ELR (cell line): ENCODE data around the gene TDRD10.

Experiments
- DNase-seq: peaks from one replicate; pipeline ENCODE4 v3.0.0-alpha.2; 2015; ENCODE audit warnings: low read depth

TDRD10 gene

DNA sequence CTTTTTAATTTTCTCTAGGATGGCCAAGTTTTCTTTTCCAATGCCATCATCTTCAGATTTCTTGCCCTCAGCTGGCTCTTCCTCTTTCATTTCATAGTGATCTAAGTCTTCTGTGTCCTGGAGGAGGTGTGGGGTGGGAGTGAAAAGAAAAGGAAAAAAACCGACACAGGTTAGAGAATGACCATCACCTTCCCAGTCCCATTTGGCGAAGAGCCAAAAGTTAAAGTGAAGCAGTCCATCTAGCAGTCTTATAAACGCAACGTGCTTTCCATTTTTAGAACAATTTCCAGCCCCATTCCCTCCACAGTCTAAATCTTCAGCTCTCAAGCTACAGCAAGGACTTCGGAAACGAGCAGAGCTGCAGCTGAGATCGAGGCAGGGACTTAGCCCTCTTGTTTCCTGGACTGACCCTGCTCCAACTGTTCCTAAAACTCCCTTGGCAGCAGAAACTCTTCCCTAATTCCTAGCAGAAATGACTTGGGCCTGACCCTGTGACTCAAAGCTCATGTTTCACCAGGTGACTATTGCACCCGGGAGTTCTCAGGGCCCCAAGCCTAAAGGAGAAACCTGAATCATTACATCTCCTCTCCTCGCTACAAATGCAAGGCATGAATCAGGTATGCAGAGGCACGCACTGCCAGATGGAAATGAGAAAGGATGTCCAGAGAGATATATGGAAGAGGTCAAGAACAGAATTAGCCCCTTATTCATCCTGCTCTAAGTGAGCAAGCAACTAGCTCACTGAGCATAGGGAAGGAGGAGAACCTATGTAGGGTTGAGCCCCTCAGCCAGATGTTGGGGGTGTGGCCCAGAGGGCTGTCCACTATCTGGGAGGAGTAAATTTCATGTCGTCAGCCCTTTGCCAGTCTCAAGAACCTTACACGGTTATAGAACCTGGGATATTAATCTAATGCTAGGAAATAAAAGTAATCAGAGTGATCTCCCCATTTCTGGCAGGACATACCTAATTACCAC, 51.3 kb downstream of the TDRD10 start:
- DNase-seq: no peak

DNA sequence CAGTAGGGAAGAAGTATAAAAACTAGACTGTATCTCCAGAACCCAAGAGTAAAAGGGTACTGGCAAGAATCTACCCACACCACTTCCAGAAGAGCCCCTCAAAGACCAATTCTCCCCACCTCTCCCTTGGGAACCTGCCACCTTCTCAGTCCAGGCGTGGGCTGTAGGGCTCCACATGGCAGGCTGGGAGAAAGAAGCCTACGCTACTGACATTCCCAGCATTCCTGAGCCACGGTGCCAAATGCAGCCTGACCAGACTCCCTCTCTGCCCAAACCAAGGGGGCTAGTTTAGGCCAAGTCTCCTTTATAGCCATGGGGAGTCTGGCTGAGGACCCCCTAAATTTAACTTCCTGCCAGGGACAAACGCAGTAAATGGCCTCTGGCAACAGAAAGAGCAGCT, 54.4 kb downstream of the TDRD10 start:
- DNase-seq: peak; percentile 40

DNA sequence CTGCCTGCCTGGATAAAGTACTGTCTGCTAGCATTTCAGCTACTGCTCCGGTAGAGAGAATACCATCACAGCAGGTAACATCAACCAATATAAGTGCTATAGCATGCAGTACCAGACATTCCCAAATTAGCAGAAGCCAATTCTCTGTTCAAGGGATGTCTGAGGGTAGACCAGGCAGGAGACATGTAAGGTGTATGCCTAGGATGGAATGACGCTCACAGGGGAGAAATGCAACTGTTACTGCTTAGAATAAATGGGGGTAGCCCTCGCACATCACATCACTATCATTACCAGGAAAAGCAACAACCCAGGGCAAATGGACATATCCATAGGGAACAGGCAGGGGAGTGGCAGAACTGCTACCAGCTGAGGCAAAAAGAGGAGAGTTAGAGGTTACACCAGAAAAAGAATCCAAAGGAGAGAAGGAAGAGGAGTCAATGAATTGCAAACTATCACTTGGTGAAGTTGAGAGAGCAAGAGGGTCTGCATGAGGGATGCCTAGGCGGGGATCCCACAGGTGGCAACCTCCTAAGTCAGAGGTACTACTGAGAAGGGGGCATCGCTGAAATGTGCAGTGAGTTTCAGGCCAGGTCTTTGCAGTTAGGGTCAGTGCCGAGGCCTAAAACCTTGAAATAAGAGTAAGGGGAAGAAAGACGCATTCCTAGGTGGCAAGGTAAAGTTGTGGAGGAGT, 55.4 kb downstream of the TDRD10 start:
- DNase-seq: no peak

DNA sequence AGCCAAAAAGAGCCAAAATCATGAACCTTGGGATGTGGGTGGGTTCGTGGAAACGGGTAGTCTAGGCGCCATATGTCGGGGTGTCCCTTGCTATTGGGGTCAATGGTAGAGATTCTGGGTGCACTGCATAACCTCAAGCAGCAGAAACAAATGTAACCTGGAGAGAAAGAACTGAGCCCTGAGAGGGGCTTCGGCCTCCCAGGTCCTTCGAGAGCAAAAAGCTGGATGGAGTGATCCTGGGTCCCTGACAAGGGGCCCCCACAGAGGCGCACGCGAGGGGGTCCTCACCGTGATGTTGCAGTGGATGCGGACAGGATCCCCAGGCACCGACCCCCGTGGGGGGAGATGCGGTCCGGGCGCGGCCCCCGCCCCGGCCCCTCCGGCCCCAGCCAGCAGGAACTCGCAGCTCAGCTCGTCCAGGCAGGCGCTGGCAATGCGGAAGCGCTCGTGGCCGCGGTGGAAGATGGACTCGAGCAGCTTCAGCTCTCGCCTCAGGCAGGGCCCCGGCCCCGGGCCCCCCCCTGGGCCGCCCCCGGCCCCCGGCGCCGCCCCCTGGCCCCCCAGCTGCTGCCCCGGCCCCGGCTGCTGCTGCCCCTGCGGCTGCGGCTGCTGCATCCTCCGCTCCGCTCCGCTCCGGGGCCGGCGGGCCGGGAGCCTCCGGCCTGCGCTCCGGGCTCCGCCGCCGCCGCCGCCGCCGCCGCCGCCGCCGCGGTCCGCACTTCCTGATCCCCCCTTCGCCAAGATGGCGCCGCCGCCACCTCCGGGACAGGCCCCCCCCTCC, 56.1 kb downstream of the TDRD10 start, which contains the start of gene UBE2Q1:
Gene UBE2Q1 (minus strand): TSS at position 724 of the 781 bp plus-strand sequence. CDS start 109 bp downstream, at position 615.
- peak; percentile 49 for DNase-seq

DNA sequence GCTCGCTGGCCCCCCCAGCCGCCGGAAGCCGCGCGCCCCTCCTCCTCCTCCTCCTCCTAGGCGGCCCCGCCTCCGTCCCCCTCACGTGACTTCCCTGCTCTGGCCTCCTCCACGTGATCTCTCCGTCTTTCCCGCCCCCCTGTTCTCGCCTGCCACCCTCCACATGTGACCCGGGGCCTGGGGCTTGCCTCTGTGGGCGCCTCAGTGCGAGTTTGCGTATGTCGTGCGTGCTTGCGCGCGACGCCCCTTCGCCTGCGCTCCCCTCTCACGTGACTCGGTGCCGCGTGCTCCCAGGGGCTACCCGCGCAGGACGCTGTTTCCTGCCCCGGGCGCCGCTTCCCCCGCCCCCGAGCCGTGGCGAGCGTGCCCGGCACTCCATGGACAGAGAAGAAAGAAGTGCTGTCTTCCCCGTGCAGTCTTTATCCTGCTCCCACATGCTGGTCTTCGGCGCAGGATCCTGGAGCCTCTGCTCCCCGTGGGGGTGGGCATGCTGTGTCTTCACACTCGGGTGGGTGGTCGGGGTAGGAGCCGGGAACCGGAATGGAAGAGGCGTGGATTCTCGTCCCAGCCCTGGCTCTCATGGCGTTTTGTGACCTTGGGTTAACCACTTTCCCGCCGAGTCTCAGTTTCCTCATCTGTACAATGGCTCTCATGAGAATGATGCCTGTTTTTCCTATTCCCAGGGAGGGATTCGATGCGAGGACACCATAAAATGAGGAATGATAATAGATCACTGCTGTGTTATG, 56.9 kb downstream of the TDRD10 start:
- peak; percentile 99 for DNase-seq

DNA sequence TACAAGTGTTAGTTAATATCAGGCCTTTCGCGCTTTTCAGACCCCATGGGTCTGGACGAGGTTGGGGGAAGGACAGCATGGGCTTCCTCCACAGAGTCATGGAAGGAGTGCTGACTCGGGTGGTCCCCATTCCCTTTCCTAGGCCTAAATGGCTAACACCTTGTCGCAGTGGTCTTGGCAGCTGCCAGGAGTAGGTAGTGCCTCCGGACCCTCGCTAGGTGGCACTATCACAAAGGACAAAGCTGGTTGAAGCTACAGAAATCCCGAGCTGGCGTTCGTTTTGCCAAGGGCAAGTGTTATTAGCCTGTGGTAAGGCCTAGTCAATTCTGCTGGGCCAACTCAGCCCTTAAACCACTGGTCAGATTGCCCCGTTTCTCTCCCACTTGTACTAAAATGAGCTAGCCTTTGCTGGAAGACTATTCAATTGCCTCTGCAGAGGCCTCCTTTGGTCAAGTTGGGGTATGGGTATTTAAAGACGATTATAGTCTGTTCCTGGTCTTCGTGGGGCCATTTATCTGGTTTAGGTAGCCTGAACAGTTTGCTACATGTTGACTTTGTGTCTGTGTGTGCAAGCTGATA, 57.5 kb downstream of the TDRD10 start:
- DNase-seq: peak; percentile 94

DNA sequence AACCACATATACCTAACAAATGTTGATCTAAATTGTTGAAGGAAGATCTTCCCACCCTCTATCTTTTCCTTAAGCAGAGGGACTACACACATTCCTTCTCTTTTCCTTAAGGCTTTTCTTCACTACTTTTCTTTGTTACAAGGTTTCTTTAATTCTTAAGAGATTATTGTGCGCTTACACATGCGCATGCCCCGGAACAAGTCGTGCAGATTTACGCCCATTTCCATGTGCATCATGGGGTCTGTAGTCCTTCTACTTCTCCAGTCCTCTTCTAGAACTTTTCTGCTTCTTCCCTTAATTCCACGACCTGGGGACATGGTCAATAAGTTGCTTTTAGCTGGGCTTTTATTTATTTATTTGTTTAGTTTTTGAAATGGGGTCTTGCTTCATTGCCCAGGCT, 63.9 kb downstream of the TDRD10 start:
- no peak for DNase-seq

DNA sequence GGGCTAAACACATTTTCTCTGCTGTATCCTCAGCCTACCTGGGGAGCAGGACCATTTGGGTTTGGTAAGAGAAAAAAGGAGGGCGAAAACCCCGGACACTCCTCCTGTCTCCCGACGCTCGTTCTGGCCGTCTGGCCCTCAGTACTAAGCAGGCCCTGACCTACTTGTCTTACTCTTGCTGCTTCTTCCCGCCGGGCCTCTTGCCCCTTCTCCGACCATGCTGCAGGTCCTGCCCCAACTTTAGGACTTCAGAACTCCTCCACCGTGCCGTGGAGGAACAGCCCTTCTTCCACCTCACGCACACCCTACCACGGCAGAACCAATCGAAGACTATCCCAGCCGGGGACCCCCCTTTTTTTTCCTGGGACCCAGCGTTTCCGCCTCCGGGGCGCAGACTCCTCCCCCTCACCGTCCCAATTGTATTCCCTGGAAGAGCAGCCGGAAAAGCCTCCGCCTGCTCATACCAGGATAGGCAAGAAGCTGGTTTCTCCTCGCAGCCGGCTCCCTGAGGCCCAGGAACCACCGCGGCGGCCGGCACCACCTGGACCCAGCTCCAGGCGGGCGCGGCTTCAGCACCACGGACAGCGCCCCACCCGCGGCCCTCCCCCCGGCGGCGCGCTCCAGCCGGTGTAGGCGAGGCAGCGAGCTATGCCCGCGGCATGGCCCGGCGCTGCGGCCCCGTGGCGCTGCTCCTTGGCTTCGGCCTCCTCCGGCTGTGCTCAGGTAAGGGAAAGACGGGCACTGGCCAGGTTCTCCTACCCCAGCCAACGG, 65.6 kb downstream of the TDRD10 start, which contains the start of gene CHRNB2:
Gene CHRNB2 (plus strand): TSS at position 393 of the 771 bp plus-strand sequence. CDS start 267 bp downstream, at position 660.
- peak; percentile 50 for DNase-seq

DNA sequence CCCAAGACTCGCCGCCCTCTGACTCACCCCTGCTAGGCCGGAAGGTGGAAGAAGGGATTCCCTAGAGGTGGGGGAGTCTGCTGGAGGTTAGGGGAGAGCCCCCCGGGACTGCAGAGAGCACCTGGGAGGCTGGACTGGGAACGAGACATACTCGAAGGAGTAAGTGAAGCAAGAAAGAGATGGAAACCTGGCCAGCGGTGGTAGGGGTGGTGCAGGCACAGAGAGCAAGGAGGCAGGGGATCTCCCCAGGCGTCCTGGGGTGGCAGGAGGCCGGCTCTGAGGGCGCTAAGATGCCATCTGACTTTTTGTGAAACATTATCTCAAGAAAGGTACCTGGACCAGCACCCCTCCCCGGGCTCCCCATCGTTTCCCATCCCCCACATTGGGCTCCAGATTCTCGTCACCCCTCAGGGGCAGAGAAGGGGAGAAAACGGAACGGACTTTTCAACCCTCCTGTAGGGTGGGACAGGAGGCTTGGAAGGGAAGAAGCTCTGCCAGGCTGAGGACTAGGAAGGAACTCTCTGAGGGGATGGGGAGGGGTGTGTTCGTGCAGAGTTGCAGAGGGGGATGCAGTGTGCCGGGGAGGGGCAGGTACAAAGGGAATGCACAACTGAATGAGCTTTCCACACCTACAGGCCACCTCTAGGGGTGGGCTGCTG, 66.3 kb downstream of the TDRD10 start:
- DNase-seq: no peak

DNA sequence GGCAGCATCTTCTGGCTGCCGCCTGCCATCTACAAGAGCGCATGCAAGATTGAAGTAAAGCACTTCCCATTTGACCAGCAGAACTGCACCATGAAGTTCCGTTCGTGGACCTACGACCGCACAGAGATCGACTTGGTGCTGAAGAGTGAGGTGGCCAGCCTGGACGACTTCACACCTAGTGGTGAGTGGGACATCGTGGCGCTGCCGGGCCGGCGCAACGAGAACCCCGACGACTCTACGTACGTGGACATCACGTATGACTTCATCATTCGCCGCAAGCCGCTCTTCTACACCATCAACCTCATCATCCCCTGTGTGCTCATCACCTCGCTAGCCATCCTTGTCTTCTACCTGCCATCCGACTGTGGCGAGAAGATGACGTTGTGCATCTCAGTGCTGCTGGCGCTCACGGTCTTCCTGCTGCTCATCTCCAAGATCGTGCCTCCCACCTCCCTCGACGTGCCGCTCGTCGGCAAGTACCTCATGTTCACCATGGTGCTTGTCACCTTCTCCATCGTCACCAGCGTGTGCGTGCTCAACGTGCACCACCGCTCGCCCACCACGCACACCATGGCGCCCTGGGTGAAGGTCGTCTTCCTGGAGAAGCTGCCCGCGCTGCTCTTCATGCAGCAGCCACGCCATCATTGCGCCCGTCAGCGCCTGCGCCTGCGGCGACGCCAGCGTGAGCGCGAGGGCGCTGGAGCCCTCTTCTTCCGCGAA, 69.4 kb downstream of the TDRD10 start:
- no peak for DNase-seq

DNA sequence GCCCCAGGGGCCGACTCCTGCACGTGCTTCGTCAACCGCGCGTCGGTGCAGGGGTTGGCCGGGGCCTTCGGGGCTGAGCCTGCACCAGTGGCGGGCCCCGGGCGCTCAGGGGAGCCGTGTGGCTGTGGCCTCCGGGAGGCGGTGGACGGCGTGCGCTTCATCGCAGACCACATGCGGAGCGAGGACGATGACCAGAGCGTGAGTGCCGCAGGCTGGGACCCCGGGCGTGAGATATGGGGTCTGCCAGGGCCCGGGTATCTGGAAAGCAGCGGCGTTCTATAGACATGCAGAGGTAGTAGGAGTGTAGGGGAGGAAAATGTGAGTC, 69.9 kb downstream of the TDRD10 start:
- DNase-seq: no peak

DNA sequence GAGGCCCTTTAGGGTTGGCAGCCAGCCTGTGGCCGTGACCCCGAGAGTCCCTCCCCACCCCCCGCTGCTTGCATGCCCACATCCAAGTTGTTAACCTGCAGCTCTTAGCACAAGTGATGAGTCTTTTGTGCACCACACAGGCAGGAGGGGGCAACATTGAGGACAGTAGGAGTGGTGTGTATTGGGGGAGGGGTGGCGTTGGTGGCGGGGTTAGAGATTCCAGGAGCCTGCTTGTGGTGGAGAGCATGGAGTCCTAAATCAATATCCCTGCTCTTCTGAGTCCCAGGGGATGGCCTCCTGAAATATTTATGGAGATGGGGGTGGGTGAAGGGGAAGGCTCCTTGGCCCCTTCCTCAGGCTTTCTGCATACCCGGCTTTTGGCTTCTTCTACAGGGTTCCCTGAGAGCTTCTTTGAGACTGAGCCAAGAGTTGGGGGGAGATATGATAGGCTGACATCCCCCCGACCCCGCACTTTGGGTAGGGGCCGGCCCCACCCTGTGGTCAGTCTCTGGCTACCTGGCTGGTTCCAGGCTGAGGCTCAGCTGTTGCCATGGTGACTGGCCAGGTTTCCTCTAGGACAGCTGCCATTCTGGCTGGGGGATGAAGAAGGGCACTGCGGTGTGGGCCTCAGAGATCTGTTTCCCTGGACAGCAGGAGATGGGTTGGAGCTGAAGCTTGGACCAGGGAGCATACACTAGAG, 70.6 kb downstream of the TDRD10 start:
- DNase-seq: no peak

DNA sequence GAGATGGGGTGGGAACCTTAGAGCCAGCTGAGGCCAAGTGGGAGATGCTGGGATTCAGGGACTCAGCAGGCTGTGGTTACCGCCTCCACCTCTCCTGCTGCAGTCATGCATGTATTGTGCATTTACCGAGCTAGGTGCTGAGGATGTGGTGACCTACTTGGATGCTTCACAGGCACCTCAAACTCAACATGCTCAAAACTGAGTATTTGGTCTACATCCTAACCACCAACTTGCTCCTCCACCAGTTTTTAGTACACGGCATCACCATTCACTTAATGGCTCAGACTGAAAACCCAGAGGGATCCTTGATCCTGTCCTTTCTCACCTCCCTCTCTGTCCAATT, 71.1 kb downstream of the TDRD10 start:
- no peak for DNase-seq

DNA sequence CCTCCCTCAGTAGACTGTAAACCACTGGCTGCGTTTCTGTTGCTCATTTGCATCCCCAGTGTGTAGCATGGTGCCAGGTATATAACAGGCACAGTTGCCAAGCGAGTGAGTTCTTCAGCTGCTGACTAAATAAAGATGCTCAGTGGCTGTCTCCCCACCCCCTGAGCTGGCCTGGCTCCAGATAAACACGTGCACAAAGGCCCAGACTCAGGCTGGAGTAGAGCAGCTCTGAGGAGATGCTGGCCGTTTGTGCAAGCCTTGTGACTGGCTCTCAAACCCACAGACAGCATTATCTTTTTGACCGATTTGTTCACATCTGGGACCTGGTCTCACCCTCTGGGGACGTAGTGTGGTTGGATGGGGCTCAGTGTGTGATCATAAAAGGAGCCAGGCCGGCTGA, 72.7 kb downstream of the TDRD10 start:
- DNase-seq: peak; percentile 27

DNA sequence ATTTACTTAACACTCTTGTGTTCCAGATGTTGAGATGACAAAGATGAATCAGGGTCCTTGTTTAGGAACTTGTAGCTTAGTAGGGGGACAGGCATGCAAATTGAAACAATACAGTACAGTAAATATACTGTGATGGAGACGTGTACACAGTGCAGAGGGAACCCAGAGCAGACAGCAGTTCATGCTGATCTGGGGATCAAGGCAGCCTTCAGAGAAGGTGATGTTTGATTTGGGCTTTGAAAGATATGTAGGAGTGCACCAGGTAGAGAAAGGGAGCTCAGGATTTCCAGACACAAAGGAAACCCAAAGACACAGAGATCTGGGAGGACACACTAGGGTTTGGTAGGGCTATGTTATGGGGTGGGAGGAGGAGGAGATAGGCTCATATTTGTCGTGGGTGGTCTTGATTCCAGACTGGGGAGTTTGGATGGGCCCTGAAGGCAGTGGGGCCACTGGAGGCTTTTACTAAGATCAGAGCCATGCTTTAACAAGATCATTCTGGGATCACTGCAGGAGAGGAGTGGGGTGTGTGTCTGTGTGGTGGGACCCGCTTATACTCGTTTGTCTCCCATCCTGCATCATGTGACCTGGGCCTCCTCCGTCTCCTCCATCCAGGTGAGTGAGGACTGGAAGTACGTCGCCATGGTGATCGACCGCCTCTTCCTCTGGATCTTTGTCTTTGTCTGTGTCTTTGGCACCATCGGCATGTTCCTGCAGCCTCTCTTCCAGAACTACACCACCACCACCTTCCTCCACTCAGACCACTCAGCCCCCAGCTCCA, 73.3 kb downstream of the TDRD10 start:
- DNase-seq: no peak

DNA sequence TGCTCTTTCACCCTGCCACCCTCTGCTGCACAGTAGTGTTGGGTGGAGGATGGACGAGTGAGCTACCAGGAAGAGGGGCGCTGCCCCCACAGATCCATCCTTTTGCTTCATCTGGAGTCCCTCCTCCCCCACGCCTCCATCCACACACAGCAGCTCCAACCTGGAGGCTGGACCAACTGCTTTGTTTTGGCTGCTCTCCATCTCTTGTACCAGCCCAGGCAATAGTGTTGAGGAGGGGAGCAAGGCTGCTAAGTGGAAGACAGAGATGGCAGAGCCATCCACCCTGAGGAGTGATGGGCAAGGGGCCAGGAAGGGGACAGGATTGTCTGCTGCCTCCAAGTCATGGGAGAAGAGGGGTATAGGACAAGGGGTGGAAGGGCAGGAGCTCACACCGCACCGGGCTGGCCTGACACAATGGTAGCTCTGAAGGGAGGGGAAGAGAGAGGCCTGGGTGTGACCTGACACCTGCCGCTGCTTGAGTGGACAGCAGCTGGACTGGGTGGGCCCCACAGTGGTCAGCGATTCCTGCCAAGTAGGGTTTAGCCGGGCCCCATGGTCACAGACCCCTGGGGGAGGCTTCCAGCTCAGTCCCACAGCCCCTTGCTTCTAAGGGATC, 74.0 kb downstream of the TDRD10 start:
- no peak for DNase-seq

DNA sequence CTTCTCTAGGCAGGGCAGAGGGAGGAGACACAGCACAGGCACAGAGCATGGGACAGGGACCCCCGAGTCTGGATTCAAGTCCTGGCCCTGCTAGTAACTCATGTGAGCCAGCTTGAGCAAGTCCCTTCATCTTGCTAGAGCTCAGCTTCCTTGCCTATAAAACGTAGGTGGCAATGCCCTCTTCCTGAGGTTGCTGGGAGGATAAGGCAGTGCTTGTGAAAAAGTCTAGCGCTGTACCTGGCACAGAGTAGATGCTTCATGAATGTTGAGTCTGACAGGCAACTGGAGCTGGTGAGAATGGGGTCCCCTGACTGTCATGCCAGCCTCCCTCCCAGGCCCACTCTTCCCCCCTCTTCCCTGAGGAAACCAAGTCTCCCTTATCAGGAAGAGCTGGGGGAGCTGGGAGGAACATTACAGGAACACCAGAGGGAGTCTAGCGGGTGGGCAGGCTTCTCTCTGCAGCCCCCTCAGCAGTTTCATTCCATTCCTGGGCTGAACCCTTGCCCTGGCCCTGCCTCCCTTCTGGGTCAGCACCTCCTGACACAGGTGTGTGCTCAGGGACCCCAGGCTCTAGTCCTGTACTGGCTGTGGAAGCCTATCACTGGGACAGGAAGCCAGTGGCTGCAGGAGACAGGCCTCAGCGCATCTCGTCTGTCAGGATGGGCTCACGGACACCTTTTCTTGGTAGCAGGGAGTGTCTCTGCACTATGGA, 75.5 kb downstream of the TDRD10 start:
- DNase-seq: no peak
